Measurements from ENCODE around the gene CBY3.
"Not testable (repeated sequence)": the region's sequence is repeated elsewhere in the genome, so short reads cannot be mapped to it uniquely, and the experiment has no call there.

The CBY3 gene

DNA sequence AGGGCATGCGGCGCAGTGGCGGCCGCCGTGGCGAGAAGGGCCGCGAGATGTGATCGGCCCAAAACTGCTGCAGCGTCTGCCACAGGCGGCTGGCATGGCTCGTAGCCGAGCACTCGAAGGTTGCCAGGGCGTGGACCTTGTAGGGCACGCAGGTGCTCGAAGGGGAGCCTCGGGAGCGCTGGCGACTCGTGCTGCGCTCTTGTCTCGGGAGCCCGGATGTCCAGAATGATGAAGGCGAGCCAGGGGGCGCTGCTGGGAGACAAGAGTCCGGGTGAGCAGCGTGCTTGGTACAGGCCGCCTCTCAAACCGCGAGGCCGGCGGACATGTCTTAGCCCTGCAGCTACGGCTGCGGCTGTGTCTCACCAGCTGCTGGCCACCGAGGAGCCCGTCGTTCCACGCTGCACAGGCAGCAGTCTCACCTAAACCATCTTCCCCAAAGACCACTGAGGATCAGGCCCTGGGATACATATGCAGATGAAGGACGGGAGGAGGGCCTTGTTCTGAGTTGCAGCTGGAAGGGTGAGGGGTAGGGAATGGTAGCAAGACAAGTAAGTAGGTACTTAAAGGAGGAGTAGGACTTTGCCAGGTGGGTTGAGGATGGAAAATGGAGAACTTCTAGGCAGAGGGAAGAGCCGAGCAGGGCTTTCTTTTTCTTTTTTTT lies 1.7 kb downstream of the CBY3 start:
- peak overlapping the region in 20 of 21 experiments; percentile 34 to 92 (median 88) for H3K27ac ChIP-seq

DNA sequence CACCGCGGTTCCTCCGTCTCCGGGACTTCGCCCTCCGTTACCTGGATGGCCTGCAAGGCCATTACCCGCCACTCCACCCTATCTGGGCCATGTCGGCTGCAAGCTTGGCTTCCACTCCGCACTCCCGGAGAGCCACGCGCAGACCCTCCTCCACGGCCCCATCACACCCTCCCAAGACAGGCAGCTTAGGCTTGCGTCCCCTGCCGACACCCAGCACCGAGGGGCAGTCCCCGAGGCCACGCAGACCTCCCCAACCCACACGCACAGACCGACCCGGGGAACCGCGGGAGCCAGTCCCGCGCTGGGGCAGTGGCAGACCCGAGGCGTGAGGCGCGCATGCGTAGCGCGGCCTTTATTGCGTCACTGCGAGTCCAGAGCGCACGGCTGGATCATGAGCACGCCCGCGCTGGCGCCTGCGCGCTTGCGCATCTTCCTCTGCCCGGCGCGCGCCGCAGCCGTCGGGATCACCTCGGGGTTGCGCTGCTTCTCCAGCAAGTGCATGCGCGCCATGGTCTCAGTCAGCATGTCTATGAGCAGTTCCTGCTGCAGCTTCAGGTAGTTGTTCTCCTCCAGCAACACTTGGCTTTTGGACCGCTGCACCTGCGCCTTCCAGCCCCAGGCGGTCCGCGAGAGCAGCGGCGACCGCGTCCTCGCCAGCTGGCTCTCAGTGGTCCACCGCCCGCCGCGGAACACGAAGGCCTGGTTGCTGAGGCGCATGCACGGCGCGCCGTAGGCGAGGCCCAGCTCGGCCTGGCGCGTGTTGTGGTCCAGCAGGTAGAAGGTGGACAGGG lies 2.4 kb downstream of the CBY3 start:
- Histone ChIP-seq H3K4me3 (peak overlapping the region; percentile 59 to 93 (median 78)), H3K27ac (peak overlapping the region; percentile 52 to 92 (median 88))

More for the DNA sequence above, 1.7 kb downstream of the CBY3 start:
- peak overlapping the region; percentile 59 to 93 (median 78) for H3K4me3 ChIP-seq

DNA sequence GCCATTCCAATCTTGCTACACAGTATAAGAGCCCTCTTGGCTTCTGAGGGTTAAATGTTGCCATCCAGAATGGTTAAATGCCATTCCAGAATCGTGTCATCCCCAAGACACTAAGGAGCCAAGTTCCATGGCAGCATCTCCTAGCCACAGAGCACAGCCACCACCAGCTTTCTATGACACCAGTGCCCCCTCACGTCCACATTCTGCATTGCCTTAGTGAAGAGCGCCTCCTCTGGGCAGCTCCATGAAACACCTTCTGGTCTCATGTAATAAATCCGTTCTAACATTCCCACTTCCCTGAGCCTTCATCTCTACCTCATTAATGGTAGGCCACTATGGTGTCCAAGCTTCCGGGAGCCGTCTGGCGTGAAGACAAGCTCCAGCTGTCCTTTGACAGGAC lies 12.4 kb downstream of the CBY3 start:
- H3K4me3 ChIP-seq: no peak overlapping the region
- no peak overlapping the region for H3K27ac ChIP-seq

DNA sequence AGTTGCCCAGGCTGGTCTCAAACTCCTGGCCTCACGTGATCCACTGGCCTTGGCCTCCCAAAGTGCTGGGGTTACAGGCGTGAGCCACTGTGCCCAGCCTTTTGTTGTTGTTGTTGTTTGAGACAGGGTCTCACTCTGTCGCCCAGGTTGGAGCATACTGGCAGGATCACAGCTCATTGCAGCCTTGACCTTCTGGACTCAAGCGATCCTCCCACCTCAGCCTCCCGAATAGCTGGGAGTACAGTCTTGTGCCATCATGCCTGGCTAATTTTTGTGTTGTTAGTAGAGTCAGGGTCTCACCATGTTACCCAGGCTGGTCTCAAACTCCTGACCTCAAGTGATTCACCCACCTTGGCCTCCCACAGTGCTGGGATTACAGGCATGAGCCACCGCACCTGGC lies 19.2 kb downstream of the CBY3 start:
- not testable (repeated sequence) for H3K4me3 ChIP-seq, H3K27ac ChIP-seq

DNA sequence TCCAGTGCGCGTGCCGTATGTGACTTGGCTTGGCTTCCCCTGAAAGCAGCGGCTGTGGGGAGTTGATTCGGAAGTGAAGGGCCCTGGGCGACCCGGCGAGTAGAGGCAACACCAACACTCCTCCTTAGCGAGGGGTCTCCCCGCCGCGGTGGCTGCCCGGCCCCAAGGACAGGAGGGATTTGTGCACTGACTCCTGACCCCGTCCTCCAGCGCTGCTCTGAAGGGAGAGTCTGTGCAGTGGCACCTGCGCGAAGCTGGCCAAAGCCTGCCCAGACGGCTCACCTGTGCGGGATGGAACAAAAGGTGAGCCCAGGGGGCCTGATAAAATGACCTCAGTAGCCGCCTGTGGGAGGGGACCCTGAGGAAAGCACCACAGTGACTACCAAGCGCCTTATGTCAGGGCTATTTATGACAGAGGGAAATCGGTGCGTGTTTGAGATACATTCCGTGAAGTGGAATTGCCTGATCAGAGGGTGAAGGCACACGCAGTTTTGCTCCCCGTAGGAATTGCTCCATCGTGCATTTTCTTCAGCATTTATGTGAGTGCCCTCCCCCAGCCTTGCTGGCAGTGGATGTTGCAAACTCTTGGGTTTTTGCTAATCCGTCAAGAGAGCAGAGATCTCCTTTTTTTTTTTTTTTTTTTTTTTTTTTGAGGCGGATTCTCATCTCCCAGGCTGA lies 22.5 kb downstream of the CBY3 start:
- Histone ChIP-seq H3K27ac (peak overlapping the region in 7 of 21 experiments; percentile 3 to 54 (median 34)), H3K4me3 (peak overlapping the region; percentile 33 to 52 (median 42))

DNA sequence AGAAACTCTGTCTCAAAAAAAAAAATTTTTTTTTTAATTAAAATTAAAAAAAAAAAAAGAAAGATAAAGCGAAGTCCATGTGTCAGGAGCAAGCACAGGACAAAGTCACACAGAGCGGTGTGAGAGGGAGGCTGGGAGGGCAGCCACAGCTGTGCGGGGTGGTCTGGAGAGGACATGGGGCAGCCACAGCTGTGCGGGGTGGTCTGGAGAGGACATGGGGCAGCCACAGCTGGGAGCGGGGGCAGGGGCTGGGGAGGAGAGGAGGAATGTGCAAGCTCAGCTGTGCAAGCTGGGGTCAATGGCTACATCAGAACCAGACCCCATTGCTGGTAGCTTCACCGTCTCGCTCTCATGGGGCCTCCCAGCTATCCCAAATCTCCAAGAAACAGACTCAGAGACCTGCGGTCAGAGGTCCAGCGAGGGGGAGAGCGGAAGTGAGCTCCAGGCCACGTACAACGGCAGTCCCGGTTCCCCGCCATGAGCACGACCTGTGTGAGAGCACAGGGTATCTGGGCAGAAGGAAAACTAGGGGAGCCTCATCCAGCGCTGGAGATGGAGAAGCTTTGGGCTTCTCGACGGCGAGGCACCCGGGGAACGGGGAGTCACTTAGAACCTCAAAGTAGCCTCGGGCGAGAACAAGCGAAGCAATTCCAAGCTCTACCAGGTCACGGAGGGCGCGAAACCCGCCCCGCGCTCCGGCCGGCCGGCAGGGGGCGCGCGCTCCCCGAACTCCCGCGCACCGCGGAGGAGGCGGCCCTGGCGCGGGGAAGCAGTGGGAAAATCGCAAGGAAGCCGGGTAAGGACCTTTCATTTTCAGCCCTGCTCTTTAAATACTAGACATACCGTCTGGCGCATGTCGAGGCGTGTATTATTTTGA lies 23.3 kb downstream of the CBY3 start:
- H3K4me3 ChIP-seq, H3K27ac ChIP-seq: not testable (repeated sequence)

DNA sequence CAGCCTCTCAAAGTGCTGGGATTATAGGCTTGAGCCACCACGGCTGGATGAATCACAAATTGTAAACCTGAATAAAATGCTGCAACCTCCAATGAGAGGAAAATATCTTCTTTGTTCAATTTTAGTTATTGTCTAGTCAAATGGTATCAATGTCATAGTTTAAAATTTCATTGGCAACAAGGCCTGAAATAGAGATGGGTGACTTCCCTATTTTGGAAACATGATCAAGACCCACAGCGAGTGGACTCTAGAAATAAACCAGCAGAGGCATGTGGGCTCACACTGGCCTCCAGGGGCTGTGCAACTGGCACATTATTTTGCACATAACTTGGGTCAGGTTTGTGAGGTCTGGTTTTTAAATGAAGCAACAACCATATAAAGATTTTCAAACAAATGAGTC lies 27.7 kb downstream of the CBY3 start:
- not testable (repeated sequence) for H3K27ac ChIP-seq, H3K4me3 ChIP-seq

DNA sequence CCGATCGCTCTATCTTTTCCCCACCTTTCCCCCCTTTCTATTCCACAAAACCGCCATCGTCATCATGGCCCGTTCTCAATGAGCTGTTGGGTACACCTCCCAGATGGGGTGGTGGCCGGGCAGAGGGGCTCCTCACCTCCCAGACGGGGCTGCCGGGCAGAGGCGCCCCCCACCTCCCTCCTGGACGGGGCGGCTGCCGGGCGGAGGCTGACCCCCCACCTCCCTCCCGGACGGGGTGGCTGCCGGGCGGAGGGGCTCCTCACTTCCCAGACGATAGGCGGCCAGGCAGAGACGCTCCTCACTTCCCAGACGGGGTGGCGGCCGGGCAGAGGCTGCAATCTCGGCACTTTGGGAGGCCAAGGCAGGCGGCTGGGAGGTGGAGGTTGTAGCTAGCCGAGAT lies 30.6 kb downstream of the CBY3 start:
- H3K4me3 ChIP-seq, H3K27ac ChIP-seq: not testable (repeated sequence)

DNA sequence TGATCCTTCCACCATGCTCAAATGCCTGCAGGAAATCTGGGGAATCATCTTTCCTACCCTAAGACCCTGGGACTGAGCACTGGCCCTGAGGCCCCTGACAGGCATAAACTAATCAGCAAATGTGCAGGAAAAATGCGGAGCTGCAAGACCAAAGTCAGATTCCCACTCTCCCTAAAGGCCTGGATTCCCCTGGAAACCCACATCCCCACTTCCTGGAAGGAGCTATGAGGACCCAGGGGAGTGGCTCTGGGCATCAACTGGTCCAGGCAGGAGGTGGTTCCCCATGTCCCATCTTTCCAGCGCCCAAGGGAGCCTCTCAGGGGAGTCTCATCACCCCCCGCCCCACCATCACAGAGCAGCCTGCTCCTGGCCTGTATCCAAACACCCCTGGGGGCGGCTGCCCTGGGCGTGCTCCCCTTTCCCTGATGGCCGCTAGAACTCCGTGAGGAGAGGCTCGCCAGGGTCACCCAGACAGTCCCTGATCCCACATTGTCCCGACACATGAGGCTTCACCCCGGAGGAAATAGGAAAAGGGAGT lies 31.6 kb downstream of the CBY3 start:
- not testable (repeated sequence) for H3K27ac ChIP-seq

DNA sequence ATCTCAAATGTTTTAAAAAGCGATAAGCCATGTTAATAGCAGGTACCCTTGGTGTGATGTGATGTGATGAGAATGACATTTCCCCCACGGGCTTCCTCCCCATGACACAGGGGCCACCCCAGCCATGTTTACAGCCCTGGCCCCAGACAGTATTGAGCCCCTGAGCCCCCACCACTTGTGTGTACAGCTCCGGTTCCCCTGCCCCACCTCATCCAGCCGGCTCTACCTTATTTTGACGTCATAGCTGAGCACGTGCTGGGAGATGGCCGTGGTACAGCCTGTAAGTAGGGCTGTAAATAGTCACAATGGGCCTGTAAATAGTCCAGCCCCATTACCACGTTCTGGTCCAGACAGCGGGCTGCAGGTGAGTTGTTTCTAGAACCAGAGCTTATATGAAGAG lies 32.4 kb downstream of the CBY3 start:
- H3K27ac ChIP-seq: no peak overlapping the region
- no peak overlapping the region for H3K4me3 ChIP-seq

More for the DNA sequence above, 31.6 kb downstream of the CBY3 start:
- H3K4me3 ChIP-seq: not testable (repeated sequence)

DNA sequence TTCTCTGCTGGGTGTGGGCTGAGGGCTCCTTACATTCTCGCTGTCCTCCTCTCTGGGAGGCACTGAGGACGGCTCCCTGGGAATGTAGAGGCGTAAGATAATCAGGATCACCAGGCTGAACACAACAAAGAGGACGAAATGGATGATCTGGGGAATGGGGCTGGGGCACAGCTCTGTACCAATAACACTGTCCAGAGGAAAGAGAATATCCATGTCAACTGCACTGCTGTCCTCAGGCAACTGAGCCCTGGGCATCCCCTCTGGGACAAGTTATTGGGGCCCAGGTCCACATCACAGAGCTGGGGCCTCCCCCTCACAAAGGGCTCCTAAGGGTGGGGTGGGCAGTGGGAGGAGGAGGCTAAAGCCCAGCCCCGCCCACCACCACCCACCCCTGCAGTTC lies 36.1 kb downstream of the CBY3 start:
- H3K4me3 ChIP-seq, H3K27ac ChIP-seq: not testable (repeated sequence)

DNA sequence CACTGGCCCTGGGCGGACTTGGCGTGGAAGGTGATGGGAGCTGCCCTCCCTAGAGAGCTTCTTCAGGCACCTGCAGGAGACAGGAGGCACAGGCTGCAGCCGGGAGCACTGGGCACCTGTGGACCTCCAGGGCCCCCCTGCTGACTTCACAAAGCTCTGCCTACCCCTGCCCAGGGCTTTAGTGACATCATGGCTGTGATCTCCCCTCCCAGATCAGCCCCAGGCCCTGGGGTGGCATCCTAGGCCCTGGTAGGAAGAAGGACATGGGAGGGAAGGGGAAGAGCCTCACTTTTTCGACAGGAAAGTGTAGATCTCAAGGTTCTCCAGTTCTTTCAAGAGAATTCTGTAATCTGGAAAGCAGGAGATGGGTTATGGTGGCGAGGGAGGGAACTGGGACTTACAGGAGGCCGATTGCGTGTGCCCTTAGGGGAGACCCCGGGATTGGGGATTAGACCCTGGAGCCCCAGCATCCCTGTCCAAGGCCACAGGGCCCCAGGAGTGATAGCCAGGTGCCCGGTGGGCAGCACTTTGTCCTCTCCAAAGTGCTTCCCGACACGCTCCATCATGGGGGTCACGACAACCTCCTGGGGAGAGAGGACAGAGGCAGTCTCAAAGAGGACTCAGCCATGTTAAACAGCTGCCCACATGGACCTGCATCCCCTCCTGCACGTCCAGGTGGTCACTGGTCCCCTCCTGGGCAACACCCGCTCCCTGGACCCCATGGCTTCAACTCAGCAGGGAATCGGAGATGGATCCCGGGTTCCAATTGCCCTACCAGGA lies 37.5 kb downstream of the CBY3 start:
- H3K27ac ChIP-seq, H3K4me3 ChIP-seq: not testable (repeated sequence)

DNA sequence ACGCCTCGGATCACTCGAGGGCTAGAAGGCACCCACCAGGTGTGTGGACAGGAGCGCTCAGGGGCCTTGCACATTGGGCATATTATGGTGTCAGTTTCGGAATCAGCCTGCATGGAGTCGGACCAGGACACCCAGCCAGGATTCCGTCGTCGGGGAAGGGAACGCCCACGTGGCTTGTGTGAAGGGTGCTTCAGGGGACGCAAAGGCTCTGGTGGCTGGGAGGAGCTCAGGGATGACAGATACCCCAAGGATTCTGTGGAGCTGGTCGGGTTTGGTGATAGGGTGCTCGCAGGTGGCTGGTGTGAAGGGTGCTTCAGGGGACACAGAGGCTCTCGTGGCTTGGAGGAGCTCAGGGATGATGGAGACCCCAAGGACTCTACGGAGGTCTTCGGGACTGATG lies 38.2 kb downstream of the CBY3 start:
- not testable (repeated sequence) for H3K27ac ChIP-seq, H3K4me3 ChIP-seq

DNA sequence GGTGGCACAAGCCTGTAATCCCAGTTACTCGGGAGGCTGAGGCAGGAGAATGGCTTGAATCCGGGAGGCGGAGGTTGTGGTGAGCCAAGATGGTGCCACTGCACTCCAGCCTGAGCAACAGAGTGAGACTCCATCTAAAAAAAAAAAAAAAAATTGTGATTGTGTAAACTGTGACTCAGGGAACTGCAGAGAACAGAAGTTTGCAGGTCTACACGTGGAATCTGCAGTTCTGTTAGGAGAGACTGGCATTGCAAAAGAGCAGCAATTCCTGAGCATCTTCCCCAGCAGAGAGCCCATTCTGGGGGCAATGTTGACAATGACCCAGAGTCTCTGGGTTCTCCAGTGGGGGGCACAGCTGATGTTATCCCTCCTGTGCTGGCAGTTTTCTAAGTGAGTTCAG lies 39.1 kb downstream of the CBY3 start:
- not testable (repeated sequence) for H3K4me3 ChIP-seq, H3K27ac ChIP-seq

DNA sequence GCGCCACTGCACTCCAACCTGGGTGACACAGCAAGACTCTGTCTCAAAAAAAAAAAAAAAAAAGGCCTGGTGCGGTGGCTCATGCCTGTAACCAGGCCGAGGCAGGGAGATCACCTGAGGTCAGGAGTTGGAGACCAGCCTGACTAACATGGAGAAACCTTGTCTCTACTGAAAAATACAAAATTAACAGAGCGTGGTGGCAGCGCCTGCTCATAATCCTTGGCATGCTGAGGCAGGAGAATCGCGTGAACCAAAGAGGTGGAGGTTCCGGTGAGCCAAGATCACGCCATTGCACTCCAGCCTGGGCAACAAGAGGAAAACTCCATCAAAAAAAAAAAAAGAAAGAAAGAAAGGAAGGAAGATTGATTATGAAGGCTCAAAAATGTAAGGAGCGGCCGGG lies 41.5 kb downstream of the CBY3 start:
- H3K27ac ChIP-seq: peak overlapping the region in 4 of 21 experiments; percentile 11 to 50 (median 32)
- H3K4me3 ChIP-seq: not testable (repeated sequence)

DNA sequence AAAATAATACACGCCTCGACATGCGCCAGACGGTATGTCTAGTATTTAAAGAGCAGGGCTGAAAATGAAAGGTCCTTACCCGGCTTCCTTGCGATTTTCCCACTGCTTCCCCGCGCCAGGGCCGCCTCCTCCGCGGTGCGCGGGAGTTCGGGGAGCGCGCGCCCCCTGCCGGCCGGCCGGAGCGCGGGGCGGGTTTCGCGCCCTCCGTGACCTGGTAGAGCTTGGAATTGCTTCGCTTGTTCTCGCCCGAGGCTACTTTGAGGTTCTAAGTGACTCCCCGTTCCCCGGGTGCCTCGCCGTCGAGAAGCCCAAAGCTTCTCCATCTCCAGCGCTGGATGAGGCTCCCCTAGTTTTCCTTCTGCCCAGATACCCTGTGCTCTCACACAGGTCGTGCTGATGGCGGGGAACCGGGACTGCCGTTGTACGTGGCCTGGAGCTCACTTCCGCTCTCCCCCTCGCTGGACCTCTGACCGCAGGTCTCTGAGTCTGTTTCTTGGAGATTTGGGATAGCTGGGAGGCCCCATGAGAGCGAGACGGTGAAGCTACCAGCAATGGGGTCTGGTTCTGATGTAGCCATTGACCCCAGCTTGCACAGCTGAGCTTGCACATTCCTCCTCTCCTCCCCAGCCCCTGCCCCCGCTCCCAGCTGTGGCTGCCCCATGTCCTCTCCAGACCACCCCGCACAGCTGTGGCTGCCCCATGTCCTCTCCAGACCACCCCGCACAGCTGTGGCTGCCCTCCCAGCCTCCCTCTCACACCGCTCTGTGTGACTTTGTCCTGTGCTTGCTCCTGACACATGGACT lies 46.3 kb downstream of the CBY3 start:
- H3K4me3 ChIP-seq: not testable (repeated sequence)

DNA sequence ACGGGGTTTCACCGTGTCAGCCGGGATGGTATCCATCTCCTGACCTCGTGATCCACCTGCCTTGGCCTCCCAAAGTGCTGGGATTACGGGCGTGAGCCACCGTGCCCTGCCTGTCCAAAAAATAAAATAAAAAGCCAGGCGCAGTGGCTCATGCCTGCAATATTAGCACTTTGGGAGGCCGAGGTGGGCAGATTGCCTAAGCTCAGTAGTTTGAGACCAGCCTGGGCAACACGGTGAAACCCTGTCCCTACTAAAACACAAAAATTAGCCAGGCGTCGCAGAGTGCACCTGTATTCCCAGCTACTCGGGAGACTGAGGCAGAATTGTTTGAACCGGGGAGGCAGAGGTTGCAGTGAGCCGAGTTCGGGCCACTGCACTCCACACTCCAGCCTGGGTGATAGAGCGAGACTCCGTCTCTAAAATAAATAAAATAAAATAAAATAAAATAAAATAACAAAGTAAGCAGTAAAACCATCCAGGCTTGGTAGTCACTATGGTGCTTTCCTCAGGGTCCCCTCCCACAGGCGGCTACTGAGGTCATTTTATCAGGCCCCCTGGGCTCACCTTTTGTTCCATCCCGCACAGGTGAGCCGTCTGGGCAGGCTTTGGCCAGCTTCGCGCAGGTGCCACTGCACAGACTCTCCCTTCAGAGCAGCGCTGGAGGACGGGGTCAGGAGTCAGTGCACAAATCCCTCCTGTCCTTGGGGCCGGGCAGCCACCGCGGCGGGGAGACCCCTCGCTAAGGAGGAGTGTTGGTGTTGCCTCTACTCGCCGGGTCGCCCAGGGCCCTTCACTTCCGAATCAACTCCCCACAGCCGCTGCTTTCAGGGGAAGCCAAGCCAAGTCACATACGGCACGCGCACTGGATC lies 47.1 kb downstream of the CBY3 start:
- Histone ChIP-seq H3K4me3 (peak overlapping the region; percentile 9 to 44 (median 22)), H3K27ac (peak overlapping the region in 4 of 21 experiments; percentile 21 to 54 (median 38))

More for the DNA sequence above, 46.3 kb downstream of the CBY3 start:
- H3K27ac ChIP-seq: not testable (repeated sequence)
